K562 (cell line): ENCODE data around the gene DNMT3A. TPM values are rescaled to one million over a fixed set of nuclear protein-coding genes. Genes with fewer than 3 reads are reported as not detected.

ENCODE experiments used
- ATAC-seq: fragments of 200-7000 bp; cut with Tn5 transposase; 3 replicates; pipeline ENCODE4 v1.9.1; 2020; ENCODE audit warnings: moderate library complexity
- BruUV-seq: library from RNA; stranded (reverse); fragments of 400-500 nt; replicated peaks from 2 replicates; lab custom pipeline; 2021; lab: Mats Ljungman, UMichigan
- CTCF ChIA-PET: fragments of 300-600 bp; formaldehyde crosslinking; extraction: SDS; loops from one replicate; lab custom pipeline; 2021; ENCODE audit warnings: low intra/inter-chr PET ratio; lab: Yijun Ruan, JAX
- POLR2A ChIA-PET: fragments of 300-600, 350-650 bp; sonication (Branson Sonifier 250); formaldehyde crosslinking; extraction: SDS; loops from one replicate; lab custom pipeline; 2021; ENCODE audit warnings: antibody characterized with exemption, inconsistent platforms; lab: Yijun Ruan, JAX
- DNase-seq, 4 experiments: peaks; one replicate each; pipeline versions ENCODE4 v3.0.0 to v3.0.0-alpha.2; 2011 to 2018; ENCODE audit warnings: low spot score in 3 of 4, mixed read lengths in 3 of 4; ENCODE audit errors: extremely low read depth in 1 of 4
- FAIRE-seq: peaks from 2 replicates; lab custom pipeline; 2011; peaks lifted over from hg19 to GRCh38; lab: Jason Lieb, UNC
- H2AFZ ChIP-seq: 2 replicates; pipeline ENCODE4 v1.6.0; 2011; ENCODE audit warnings: low read depth, low read length, control low read depth, inconsistent platforms
- H3K27ac ChIP-seq: fragments of 200-600 bp; 3 replicates; pipeline ENCODE4 v1.8.0; 2011; ENCODE audit warnings: low read depth, mild to moderate bottlenecking, control low read depth, inconsistent platforms, low read length, moderate library complexity, mixed read lengths; ENCODE audit errors: extremely low read depth
- H3K27me3 ChIP-seq, 2 experiments: fragments of 300-600 bp in 1 of 2; 2 replicates in 1 of 2; 3 replicates in 1 of 2; pipeline versions ENCODE4 v1.6.0 to v1.8.0; 2011; ENCODE audit warnings: inconsistent platforms in 2 of 2, low read length in 2 of 2, mild to moderate bottlenecking in 1 of 2, mixed read lengths in 1 of 2, moderate library complexity in 1 of 2; ENCODE audit not compliant: control insufficient read depth in 2 of 2, insufficient read depth in 2 of 2
- H3K36me3 ChIP-seq: fragments of 300-600 bp; 3 replicates; pipeline ENCODE4 v1.8.0; 2011; ENCODE audit warnings: mild to moderate bottlenecking, low read length, inconsistent platforms; ENCODE audit not compliant: control insufficient read depth, insufficient read depth
- H3K4me1 ChIP-seq, 2 experiments: fragments of 200-600 bp in 1 of 2; replicated peaks in 1 of 2; 2 replicates in 1 of 2; 3 replicates in 1 of 2; pipeline versions ENCODE4 v1.5.1 to v1.8.0; 2011; ENCODE audit warnings: inconsistent platforms in 2 of 2, low read length in 2 of 2, mild to moderate bottlenecking in 1 of 2, mixed read lengths in 1 of 2, moderate library complexity in 1 of 2; ENCODE audit not compliant: control insufficient read depth in 2 of 2, insufficient read depth in 2 of 2
- H3K4me2 ChIP-seq: 2 replicates; pipeline ENCODE4 v1.6.1; 2011; ENCODE audit warnings: low read length, control low read depth, inconsistent platforms, mixed read lengths; ENCODE audit not compliant: insufficient read depth
- H3K4me3 ChIP-seq: fragments of 200-600 bp; sonication (generic), shearing (Covaris generic); 2 replicates; pipeline ENCODE4 v1.5.1; 2016; ENCODE audit warnings: control low read depth, inconsistent platforms
- H3K79me2 ChIP-seq: fragments of 200-600 bp; 3 replicates; pipeline ENCODE4 v1.8.0; 2011; ENCODE audit warnings: low read length, inconsistent platforms; ENCODE audit not compliant: control insufficient read depth, insufficient read depth
- H3K9ac ChIP-seq, 2 experiments: 2 replicates each; pipeline versions ENCODE4 v1.6.0 to v1.6.1; 2011; ENCODE audit warnings: low read depth in 2 of 2, low read length in 2 of 2, control low read depth in 1 of 2, inconsistent platforms in 1 of 2, mild to moderate bottlenecking in 1 of 2, mixed read lengths in 1 of 2; ENCODE audit not compliant: insufficient read depth in 1 of 2
- H3K9me1 ChIP-seq: one replicate; pipeline ENCODE4 v1.6.0; 2011; ENCODE audit warnings: inconsistent platforms, mild to moderate bottlenecking, low read length, moderate library complexity; ENCODE audit not compliant: control insufficient read depth, insufficient read depth
- H3K9me3 ChIP-seq: replicated peaks from 2 replicates; pipeline ENCODE4 v1.5.1; 2011; ENCODE audit warnings: low read depth, low read length, inconsistent platforms; ENCODE audit not compliant: control insufficient read depth, insufficient read depth
- H4K20me1 ChIP-seq: replicated peaks from 2 replicates; pipeline ENCODE4 v1.6.1; 2011; ENCODE audit warnings: low read length, inconsistent platforms, mixed read lengths; ENCODE audit not compliant: control insufficient read depth, insufficient read depth
- GTF2A2 ChIP-seq: IDR thresholded peaks from 2 replicates; pipeline ENCODE4 v1.6.1; 2016; ENCODE audit warnings: mild to moderate bottlenecking, missing genetic modification characterization, missing compliant biosample characterization
- KDM2B ChIP-seq: fragments of 250-450 bp; sonication (Bioruptor Pico); IDR thresholded peaks from 2 replicates; pipeline ENCODE4 v1.8.0; 2021; ENCODE audit warnings: mild to moderate bottlenecking, moderate library complexity
- NBN ChIP-seq: fragments of 450-650 bp; IDR thresholded peaks from 2 replicates; pipeline ENCODE4 v1.6.1; 2016; ENCODE audit warnings: low read depth, mild to moderate bottlenecking
- NONO ChIP-seq, 2 experiments: fragments of 200-400 bp in 1 of 2; fragments of 450-650 bp in 1 of 2; formaldehyde crosslinking in 1 of 2; IDR thresholded peaks; 2 replicates each; pipeline ENCODE4 v1.6.1; 2017; ENCODE audit warnings: low read depth in 2 of 2, mild to moderate bottlenecking in 2 of 2, moderate library complexity in 2 of 2, low read length in 1 of 2
- PHB2 ChIP-seq: fragments of 450-650 bp; IDR thresholded peaks from 2 replicates; pipeline ENCODE4 v1.6.1; 2017; ENCODE audit warnings: low read depth
- PYGO2 ChIP-seq: fragments of 450-650 bp; IDR thresholded peaks from 2 replicates; pipeline ENCODE4 v1.6.1; 2016; ENCODE audit warnings: mild to moderate bottlenecking, missing genetic modification characterization, moderate library complexity, missing compliant biosample characterization
- SIX5 ChIP-seq, 2 experiments: IDR thresholded peaks; 2 replicates each; pipeline ENCODE4 v1.6.1; 2011; ENCODE audit warnings: low read length in 2 of 2, borderline replicate concordance in 1 of 2, low read depth in 1 of 2, mild to moderate bottlenecking in 1 of 2, moderate library complexity in 1 of 2; ENCODE audit not compliant: insufficient read depth in 1 of 2
- ZNF740 ChIP-seq, 3 experiments: fragments of 200-800 bp in 1 of 3; sonication (Bioruptor generic) in 1 of 3; sonication (generic) in 1 of 3; formaldehyde crosslinking in 1 of 3; IDR thresholded peaks; 2 replicates each; pipeline versions ENCODE4 v1.6.1 to v1.8.0; 2016 to 2022; ENCODE audit warnings: mild to moderate bottlenecking in 2 of 3, missing compliant biosample characterization in 2 of 3, missing genetic modification characterization in 2 of 3, missing genetic modification reagents in 1 of 3
- WGBS: fragments of 100-300 bp; shearing (Covaris generic); methylation state at CpG from one replicate; pipeline ENCODE4 v1.1.6; 2016; ENCODE audit warnings: low coverage, mixed read lengths; ENCODE audit not compliant: insufficient coverage; ENCODE audit errors: missing lambda C conversion rate; 5-methylcytosine and 5-hydroxymethylcytosine counted together
- in situ Hi-C: fragments of 300-500 bp; cut with MboI; formaldehyde crosslinking; loops from 4 replicates; pipeline ENCODE4 v1.15.0; 2018; ENCODE audit warnings: inconsistent platforms, mixed read lengths
- intact Hi-C: fragments of 100-400 bp; cut with micrococcal nuclease; formaldehyde crosslinking; loops from 2 replicates; pipeline ENCODE4 v1.14.2; 2022
- polyA plus RNA-seq, 8 experiments: library from polyadenylated mRNA; depleted of rRNA in 4 of 8; stranded (reverse) in 5 of 8; unstranded in 3 of 8; fragments of >200 nt; fragmentation: Nextera tagmentation in 2 of 8; fragmentation: Illumina TruSeq in 1 of 8; extraction: Ambion mirVana in 2 of 8; extraction: Trizol in 1 of 8; gene quantifications; 2 replicates each; pipeline versions ENCODE4 v1.2.1 to v1.2.3, GENCODE V29; 2011 to 2014; ENCODE audit warnings: inconsistent platforms in 1 of 8, missing spikeins in 1 of 8
- total RNA-seq, 7 experiments: library from RNA; depleted of rRNA in 6 of 7; stranded (reverse); fragments of >200 nt in 6 of 7; fragmentation: Illumina TruSeq in 2 of 7; extraction: Trizol in 2 of 7; gene quantifications; 2 replicates each; pipeline versions ENCODE4 v1.2.1 to v1.2.3, GENCODE V29; 2011 to 2021; ENCODE audit warnings: low replicate concordance in 1 of 7

The DNMT3A gene
- total and polyA plus RNA-seq, 9 of the 15 experiments (the other 6 are each of a cell fraction or from before 2014, with no cell fraction given): 3.0 to 16.0 (median 6.1) TPM

- Histone ChIP-seq H3K4me1 (peaks cover 0 to 37% of the 10 kb centered on the region in 2 experiments; a peak in 2 of 5 replicates), H3K9me1 (no peaks in the 10 kb centered on the region), H3K4me2 (no peak overlapping the region), H3K79me2 (no peaks in the 10 kb centered on the region), H3K9ac (no peak overlapping the region), H3K27ac (no peak overlapping the region), H4K20me1 (peaks cover 9% of the 10 kb centered on the region), H3K9me3 (no peaks in the 10 kb centered on the region), H3K36me3 (no peaks in the 10 kb centered on the region), H3K27me3 (peaks cover 13 to 34% of the 10 kb centered on the region in 2 experiments), H3K4me3 (no peak overlapping the region), H2AFZ (no peak overlapping the region)
- in situ Hi-C loops (no loop called here), intact Hi-C loops (no loop called here)
- FAIRE-seq (no peak), DNase-seq (no peak), ATAC-seq (0 out of 3 replicates have a peak, but pooled peaks have one; percentile 16)
- WGBS: 50% methylated on average over 12 of the region's 27 CpGs
- TF ChIP-seq ZNF740 (CRISPR knock-in tag; IDR thresholded peaks at IDR 0.05) (no peak), ZNF740 (tag; IDR thresholded peaks at IDR 0.05) (no peak), KDM2B (CRISPR knock-in tag) (no peak), NONO (IDR thresholded peaks at IDR 0.05; ENCODE audit: low read depth in 2 of 2, low read length in 1 of 2) (no peak), GTF2A2 (tag) (no peak), PHB2 (no peak), NBN (no peak), SIX5 (IDR thresholded peaks at IDR 0.05; ENCODE audit: borderline replicate concordance in 1 of 2, insufficient read depth in 1 of 2, low read depth in 1 of 2, low read length in 2 of 2) (no peak), PYGO2 (no peak)
- CTCF ChIA-PET: no interaction called here
- BruUV-seq: no TSS peak
- POLR2A ChIA-PET: interaction anchor here (1.1 kb wide), 1 partner anchor 13 kb away, joined by 10 read pairs; no protein-coding TSS in a partner anchor
Measured at GRCh38 chr2:25313711-25314513, 27.8 kb downstream of the DNMT3A start.
